HAP-1 (cell line): ENCODE results near the gene N4BP2.

Experiments
- DNase-seq, 2 experiments: peaks; one replicate each; pipeline ENCODE4 v3.0.0-alpha.2; 2016 to 2020; ENCODE audit warnings: low spot score in 2 of 2
- H3K27me3 ChIP-seq: fragments of 250-450 bp; sonication (Bioruptor Pico); 2 replicates; pipeline ENCODE4 v1.5.1; 2020; ENCODE audit warnings: low read depth, mild to moderate bottlenecking, moderate library complexity
- H3K36me3 ChIP-seq: fragments of 250-450 bp; sonication (Bioruptor Pico); replicated peaks from 2 replicates; pipeline ENCODE4 v1.5.1; 2020; ENCODE audit warnings: mild to moderate bottlenecking
- H3K4me1 ChIP-seq: fragments of 250-450 bp; sonication (Bioruptor Pico); 2 replicates; pipeline ENCODE4 v1.5.1; 2020; ENCODE audit warnings: mild to moderate bottlenecking
- H3K4me3 ChIP-seq: fragments of 250-450 bp; sonication (Bioruptor Pico); 2 replicates; pipeline ENCODE4 v1.5.1; 2020; ENCODE audit warnings: mild to moderate bottlenecking, moderate library complexity
- H3K9me3 ChIP-seq: fragments of 250-450 bp; sonication (Bioruptor Pico); 2 replicates; pipeline ENCODE4 v1.5.1; 2020; ENCODE audit warnings: mild to moderate bottlenecking, moderate library complexity
- in situ Hi-C: fragments of 300-500 bp; cut with MboI; formaldehyde crosslinking; loops from 3 replicates; pipeline ENCODE4 v1.14.3; 2020; ENCODE audit warnings: low sequenced_read_pairs, inconsistent platforms, mixed read lengths

Gene N4BP2

DNA sequence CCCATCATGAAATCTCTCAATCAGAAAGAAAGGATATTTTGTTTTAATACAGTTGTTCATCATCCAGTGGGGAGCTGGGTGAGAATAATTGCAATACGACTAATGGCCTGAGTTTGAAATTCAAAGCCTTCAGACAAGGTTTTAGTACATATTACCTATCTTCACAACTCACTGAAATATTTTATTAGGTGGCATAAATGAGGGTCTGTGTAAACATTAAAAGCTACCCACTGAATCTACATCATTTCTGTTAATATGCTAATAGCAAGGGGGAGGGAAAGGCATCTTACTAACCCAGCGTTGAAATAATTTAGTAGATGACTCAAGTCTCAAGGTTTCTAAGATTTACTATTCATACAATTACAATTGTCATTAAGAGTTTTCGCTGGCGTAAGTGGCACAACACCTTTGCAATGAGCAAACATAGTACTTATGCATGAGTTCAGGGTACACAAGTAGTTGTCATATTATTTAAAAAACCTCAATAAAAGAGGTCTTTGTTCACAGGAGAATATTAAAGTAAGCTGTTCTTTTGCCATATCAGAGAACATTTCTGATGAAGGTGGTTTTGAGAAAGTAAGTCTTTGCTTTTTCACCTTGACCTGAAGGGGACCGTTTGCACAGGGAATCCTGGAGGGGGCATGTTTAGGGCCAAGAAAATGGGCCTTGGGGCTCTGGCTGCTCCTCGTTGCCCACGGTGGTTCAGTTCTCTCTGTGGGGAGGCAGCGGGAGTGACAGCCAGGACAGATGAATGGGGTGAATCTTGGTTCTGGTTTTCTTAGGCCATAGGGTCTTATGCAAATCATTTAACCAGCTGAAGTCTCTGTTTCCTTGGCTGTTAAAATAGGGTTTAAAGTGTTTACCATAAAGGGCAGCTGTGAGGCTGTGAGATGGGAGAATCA lies 135.7 kb downstream of the N4BP2 start:
- no peaks in the 10 kb centered on the region for H3K36me3 ChIP-seq
- in situ Hi-C loops, result no loop called here
- DNase-seq, result no peak
- H3K9me3 ChIP-seq, result no peaks in the 10 kb centered on the region
- H3K4me1 ChIP-seq, result peaks cover 35% of the 10 kb centered on the region
- no peak overlapping the region for H3K4me3 ChIP-seq
- H3K27me3 ChIP-seq, result no peaks in the 10 kb centered on the region

DNA sequence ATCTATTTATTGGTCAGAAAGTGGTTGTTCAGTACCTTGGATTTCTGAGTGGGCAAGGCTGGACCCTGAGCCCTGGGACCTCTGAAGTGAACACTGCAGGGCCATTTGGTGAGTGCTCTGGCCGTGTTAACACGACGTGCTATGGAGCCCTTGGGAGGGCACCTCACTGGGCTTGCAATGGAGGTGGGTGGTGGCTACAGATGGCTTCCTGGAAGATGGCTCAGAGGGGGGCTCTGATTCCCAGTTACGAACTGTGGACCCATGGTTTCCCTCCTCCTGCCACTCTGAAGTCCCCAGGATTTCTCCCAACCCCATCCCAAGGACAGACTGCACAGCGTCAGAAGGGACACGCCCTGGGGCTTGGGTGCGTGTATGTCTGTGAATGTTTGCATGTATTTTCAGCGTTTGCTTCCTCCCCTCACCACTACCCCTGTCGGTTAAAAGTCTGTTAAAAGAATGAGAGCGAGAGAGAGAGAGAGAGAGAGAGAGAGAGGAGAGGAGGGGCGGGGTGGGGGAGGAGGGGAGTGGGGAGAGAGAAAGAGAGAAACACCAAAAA lies 136.4 kb downstream of the N4BP2 start:
- peaks cover 4% of the 10 kb centered on the region for H3K36me3 ChIP-seq
- no peaks in the 10 kb centered on the region for H3K9me3 ChIP-seq
- H3K4me1 ChIP-seq, result peaks cover 38% of the 10 kb centered on the region
- in situ Hi-C loops, result no loop called here
- peak in 1 of 2 experiments; percentile 47 for DNase-seq
- no peak overlapping the region for H3K4me3 ChIP-seq
- H3K27me3 ChIP-seq, result no peaks in the 10 kb centered on the region

DNA sequence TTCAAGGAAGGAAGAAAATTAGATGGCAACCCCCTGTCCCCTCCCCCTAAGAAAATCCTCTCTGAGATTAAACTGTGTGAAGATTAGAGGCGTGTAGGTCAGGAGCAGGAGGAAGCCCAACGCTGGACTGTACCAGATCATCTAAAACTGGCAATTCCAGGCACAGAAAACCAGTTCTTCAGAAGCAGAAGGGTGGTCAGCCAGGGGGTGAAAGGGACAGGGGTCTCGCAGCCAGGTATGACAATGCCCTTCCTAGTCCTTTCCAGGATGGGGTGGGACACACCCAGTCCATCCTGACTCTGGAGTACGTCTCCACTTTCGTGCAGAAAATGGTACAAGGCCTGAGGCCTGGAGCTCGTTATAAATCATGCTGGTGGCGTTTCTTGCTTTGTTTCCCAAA lies 136.9 kb downstream of the N4BP2 start:
- H3K4me1 ChIP-seq, result peaks cover 43% of the 10 kb centered on the region
- peaks cover 9% of the 10 kb centered on the region for H3K36me3 ChIP-seq
- in situ Hi-C loops, result no loop called here
- no peaks in the 10 kb centered on the region for H3K9me3 ChIP-seq
- no peak for DNase-seq
- H3K4me3 ChIP-seq, result no peak overlapping the region
- no peaks in the 10 kb centered on the region for H3K27me3 ChIP-seq

DNA sequence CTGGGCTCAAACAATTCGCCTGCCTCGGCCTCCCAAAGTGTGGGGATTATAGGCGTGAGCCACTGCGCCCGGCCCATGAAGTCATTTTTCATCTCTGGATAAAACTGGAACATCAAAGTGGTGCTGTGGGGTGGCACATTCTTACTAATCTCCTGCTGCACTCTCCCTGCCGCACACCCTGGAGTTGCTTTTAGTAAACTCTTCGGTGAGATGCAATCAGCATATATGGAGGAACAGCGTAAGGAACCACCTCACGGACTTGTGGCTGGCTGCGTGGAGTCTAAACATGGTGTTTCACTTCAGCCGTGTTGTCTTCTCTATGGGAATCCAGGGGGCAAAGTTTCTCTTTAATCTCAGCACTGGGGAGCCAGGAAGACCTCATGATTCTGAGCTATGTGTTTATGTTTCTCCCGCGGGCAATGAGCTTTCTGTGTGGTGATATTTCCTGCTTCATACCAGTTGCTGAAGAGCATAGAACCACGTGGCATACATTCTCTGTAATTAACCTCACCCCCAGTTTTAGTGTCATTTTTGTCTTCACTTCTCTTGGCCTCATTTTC lies 138.0 kb downstream of the N4BP2 start:
- peaks cover 11% of the 10 kb centered on the region for H3K36me3 ChIP-seq
- H3K9me3 ChIP-seq, result no peaks in the 10 kb centered on the region
- in situ Hi-C loops, result no loop called here
- peak; percentile 23 to 51 for DNase-seq
- no peaks in the 10 kb centered on the region for H3K27me3 ChIP-seq
- no peak overlapping the region for H3K4me3 ChIP-seq
- H3K4me1 ChIP-seq, result peaks cover 54% of the 10 kb centered on the region

DNA sequence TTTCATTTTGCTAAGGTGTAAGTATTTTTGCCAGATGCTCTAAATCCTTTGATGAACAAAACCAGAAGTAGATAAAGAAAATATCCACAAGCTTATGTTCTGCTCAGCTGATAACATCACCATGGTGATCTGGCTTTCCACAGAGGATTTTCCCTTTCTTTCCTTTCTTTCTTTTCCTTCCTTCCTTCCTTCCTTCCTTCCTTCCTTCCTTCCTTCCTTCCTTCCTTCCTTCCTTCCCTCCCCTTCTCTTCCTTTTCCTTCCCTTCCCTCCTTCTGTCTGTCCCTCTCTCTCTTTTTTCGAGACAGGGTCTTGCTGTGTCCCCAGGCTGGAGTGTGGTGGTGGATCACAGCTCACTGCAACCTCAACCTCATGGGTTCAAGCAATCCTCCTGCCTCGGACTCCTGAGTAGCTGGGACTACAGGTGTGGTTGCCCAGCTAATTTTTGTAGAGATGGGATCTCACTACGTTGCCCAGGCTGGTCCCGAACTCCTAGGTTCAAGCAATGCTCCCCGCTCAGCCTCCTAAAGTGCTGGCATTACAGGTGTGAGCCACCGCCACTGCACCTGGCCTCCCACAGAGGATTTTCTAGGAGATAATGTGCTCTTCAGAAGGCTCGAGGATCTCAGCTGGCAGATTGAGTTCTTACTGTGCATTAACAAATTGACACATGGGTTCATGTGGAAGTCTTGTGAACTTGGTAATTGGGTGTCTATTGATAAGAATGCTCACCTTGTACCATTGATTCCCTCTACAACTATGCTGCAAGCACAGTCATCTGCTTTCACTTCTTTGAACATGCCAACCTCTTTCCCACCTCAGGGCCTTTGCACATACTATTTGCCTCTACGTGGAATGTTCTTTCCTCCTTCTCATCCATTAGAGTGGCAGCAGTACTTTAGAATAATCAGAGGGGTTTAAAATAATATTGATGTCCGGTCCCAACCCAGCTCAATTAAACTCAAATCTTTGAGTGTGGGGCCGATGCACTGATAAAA lies 138.8 kb downstream of the N4BP2 start:
- in situ Hi-C loops, result no loop called here
- no peak overlapping the region for H3K4me3 ChIP-seq
- H3K4me1 ChIP-seq, result peaks cover 62% of the 10 kb centered on the region
- no peaks in the 10 kb centered on the region for H3K27me3 ChIP-seq
- DNase-seq, result no peak
- no peaks in the 10 kb centered on the region for H3K9me3 ChIP-seq
- peaks cover 11% of the 10 kb centered on the region for H3K36me3 ChIP-seq

DNA sequence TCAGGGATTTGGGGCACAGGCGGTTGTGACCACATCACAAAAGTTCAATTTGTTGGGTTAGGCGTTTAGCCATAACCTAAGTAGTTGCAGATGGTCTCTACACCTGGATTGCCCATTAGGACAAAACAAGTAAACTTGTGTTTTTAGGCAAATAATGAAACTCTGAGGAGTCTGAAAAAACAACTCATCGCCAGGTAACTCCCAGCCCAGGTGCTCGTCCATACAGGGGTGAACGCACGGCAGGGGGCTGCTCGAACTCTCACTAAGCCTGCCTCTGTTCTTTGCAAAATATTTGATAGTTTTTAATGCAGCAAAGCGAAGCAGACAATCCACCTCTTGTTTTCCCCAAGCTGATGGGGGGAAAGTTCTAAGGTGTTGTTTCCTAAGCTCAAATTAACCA lies 139.6 kb downstream of the N4BP2 start:
- DNase-seq, result no peak
- Histone ChIP-seq H3K27me3 (no peaks in the 10 kb centered on the region), H3K4me1 (peaks cover 66% of the 10 kb centered on the region), H3K4me3 (no peak overlapping the region), H3K36me3 (peaks cover 11% of the 10 kb centered on the region), H3K9me3 (no peaks in the 10 kb centered on the region)
- in situ Hi-C loops, result no loop called here

DNA sequence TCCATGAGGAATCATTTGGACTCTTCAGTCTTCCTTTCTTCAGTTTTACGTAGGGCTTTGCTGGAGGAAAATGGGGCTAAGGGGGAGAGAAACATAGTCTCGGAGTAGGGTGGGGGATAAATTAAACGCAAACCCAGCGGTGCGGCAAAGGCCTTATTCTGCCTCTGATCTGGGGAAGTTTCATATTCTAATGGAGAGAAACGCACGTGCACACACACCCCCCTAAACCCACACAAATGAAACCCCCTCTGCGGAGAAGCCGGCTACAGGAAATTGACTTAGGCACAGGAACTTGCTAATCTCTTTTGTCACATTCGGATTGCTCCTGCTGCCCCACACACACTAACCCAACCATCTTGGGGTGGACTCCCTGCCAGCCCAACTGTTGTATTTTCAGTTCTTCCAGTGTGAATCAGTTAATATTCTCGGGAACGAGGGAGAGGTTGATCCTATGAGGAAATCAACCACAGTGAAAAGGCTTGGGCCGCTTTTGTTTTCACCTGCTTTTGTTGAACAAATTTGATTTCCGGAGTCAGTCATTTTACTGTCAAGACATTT lies 140.2 kb downstream of the N4BP2 start, which contains the start of gene RHOH:
Gene RHOH, plus strand, starts transcription at position 308 of the 558 bp plus-strand sequence. CDS start 46,356 bp downstream, outside the sequence.
- peak within 1 kb of the TSS; percentile 24 for H3K4me3 ChIP-seq
- peaks cover 66% of the 10 kb centered on the region for H3K4me1 ChIP-seq
- peak; percentile 26 to 35 for DNase-seq
- H3K27me3 ChIP-seq, result no peaks in the 10 kb centered on the region
- no peaks in the 10 kb centered on the region for H3K9me3 ChIP-seq
- peaks cover 11% of the 10 kb centered on the region for H3K36me3 ChIP-seq
- in situ Hi-C loops, result no loop called here

DNA sequence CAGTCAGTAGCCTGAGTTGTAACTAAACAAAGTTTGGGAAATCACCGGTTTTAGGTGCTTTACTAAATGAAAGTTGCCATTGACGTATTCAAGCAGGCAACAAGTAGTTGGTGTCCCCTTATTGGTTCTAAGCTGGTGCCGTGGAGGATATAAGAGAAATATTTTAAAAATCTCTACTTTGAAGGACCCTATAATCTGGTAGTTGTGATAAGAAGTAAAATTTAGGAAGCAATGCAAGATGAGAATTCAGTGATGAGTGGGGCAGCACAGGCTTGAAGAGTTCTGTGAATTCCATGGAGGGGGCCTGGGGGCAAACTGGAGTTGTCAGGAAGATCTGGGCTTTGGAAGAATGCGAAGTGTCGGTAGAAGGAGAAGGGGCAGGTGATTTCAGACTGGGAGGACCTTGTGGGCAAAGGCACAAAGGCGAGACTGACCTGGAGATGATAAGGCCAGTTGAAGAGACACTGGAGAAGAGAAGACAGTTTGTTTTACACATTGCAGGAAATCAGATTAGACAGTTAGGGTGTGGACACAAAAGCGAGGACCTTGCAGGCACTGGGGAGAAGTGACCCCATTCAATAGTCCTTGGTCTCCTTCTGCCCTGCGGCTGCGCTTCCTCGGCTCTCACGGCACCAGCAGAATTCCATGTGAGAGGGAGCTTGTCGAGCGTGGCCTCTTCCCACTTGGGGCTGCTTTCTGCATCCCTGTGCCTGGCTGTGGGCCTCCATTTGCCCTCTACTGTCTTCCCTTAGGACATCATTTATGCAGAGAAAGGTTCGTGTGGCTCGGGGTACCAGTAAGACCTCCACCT lies 141.4 kb downstream of the N4BP2 start:
- H3K27me3 ChIP-seq, result no peaks in the 10 kb centered on the region
- in situ Hi-C loops, result no loop called here
- peaks cover 56% of the 10 kb centered on the region for H3K4me1 ChIP-seq
- peak; percentile 40 to 71 for DNase-seq
- peak overlapping the region; percentile 24 for H3K4me3 ChIP-seq
- no peaks in the 10 kb centered on the region for H3K9me3 ChIP-seq
- peaks cover 11% of the 10 kb centered on the region for H3K36me3 ChIP-seq

DNA sequence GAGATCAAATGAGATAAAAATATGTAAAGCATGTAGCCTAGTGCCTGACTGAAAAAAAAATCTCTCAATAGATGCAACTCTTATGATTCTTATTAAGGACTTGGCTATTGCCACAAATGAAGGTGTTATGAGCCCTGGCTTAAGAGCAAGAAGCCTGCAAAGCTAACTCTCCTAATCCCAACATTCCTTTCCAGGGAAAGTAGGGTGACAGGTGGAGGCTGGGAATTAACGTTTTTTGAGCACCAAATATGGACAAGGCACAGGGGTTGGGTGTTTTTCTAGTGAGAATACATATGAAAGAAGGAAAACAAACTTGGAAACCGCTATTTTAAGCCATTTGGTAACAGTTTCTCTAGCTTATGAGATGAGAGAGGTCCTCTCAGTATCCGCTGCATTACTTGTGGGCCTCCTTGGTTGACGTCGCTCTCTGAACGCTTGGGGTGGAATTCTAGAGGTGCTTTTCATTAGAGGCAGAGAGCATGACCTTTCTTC lies 142.6 kb downstream of the N4BP2 start:
- in situ Hi-C loops, result no loop called here
- Histone ChIP-seq H3K4me1 (peaks cover 47% of the 10 kb centered on the region), H3K4me3 (no peak overlapping the region), H3K9me3 (no peaks in the 10 kb centered on the region), H3K36me3 (peaks cover 11% of the 10 kb centered on the region), H3K27me3 (no peaks in the 10 kb centered on the region)
- peak; percentile 36 to 50 for DNase-seq

DNA sequence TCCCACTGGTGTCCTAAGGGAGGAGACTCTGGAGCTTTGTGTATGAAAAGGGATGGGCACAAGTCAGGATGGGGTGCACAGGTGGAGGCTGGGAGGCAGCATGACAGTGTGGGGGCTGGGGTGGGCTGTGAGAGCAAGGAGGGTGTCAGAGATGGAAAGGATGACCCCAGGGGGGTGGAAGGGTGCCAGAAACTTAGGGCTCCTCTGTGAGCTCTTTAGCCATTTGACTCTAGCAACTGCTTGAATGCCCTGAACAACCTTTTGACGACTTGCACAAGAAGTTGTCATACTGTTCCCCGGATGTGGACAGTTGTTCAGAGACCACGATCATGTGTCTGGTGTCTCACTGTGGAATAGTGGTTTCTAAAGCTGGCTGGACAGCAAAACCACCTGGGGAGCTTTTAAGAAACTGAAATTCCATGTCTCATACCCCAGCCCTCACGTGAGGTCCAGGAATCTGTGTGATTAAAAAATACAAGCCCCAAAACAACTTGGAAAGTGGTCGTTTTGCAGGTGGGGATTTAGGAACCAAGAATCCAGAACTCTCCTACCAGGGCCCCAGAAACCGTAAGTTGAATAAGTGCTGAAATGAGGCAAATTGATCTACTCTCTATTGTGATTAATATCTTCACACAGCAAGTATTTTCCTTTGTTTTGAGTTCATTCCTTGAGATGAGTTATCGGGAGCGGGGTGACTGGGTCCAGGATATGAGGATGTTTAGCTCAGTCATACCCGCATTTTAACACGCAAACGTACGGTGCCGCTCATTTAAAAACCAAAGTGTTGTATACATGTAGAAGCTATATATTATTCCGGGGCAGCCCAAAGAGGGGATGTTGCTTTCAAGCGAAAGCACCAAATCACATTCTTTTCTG lies 143.6 kb downstream of the N4BP2 start:
- no peaks in the 10 kb centered on the region for H3K27me3 ChIP-seq
- no peak overlapping the region for H3K4me3 ChIP-seq
- no peaks in the 10 kb centered on the region for H3K9me3 ChIP-seq
- DNase-seq, result peak in 1 of 2 experiments; percentile 50
- peaks cover 38% of the 10 kb centered on the region for H3K4me1 ChIP-seq
- in situ Hi-C loops, result no loop called here
- H3K36me3 ChIP-seq, result peaks cover 11% of the 10 kb centered on the region

DNA sequence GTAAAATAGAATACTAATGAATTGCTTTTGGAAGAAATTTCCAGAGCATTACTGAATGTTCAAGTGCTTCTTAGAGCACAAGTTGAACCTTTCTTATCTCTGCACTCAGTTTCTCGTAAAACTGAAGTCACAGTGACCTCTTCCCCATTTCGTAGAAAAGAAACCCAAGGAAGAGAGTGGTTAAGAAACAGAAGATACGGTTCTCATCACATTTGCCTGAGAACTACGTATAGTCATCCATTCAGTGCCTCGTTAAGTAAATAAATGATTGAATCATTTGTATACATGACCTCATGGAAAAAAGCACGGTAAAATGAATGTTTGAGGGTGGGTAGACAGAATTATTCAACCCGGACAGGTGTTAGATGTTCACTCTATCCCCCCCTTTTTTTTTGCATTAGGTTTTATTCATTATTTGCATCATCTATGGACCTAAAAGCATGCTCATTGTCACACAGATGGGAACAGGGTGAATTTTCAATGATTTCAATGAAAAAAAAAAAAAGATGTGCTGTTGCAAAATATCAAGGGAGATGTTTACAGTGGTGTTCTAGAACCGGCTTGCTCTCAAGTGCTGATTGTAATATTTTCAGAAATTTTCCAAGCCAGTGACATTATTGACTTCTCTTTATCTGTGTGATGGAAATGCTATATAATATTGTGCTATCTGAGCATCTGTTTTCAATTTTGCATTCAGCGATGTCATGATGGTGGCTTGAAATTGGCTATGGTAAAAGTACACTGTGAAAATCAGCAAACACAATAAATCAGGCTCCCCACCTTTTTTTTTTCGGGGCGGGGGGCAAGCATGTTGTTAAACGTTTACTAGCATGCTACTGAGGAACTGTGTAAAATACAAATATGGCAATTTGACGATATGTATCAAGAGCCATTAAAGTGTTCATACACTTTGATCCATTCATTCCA lies 144.5 kb downstream of the N4BP2 start:
- Histone ChIP-seq H3K9me3 (no peaks in the 10 kb centered on the region), H3K36me3 (peaks cover 11% of the 10 kb centered on the region), H3K4me1 (peaks cover 43% of the 10 kb centered on the region), H3K27me3 (no peaks in the 10 kb centered on the region), H3K4me3 (no peak overlapping the region)
- in situ Hi-C loops, result no loop called here
- no peak for DNase-seq
